Measurements from ENCODE around the gene IRF8.
"Not testable (repeated sequence)": the region's sequence is repeated elsewhere in the genome, so short reads cannot be mapped to it uniquely, and the experiment has no call there.

The IRF8 gene

GRCh38 chr16:85898521-85899442, at the start of gene IRF8:
IRF8 (plus strand) TSS chr16:85899162; CDS start chr16:85903016, 3,854 bp downstream.
- DNase-seq = no peak

GRCh38 chr16:85849388-85849787, 49.6 kb upstream of the IRF8 start:
- DNase-seq = no peak

- no peak for DNase-seq
These were observed 48.5 kb upstream of the IRF8 start for GRCh38 chr16:85850344-85850880.

GRCh38 chr16:85851034-85851785, 47.8 kb upstream of the IRF8 start:
- DNase-seq = no peak

GRCh38 chr16:85853547-85854545, 45.1 kb upstream of the IRF8 start:
- no peak for DNase-seq

GRCh38 chr16:85854935-85855334, 44.0 kb upstream of the IRF8 start:
- no peak for DNase-seq

GRCh38 chr16:85856079-85856478, 42.9 kb upstream of the IRF8 start:
- no peak for DNase-seq

- no peak for DNase-seq
These were observed 42.4 kb upstream of the IRF8 start for GRCh38 chr16:85856585-85856984.

GRCh38 chr16:85857406-85857805, 41.6 kb upstream of the IRF8 start:
- DNase-seq = no peak

- not testable (repeated sequence) for DNase-seq
These were observed 40.4 kb upstream of the IRF8 start for GRCh38 chr16:85858571-85858970.

- DNase-seq = no peak
These were observed 39.8 kb upstream of the IRF8 start for GRCh38 chr16:85858984-85859817.

- DNase-seq = no peak
These were observed 39.2 kb upstream of the IRF8 start for GRCh38 chr16:85859818-85860125.

- no peak for DNase-seq
These were observed 38.4 kb upstream of the IRF8 start for GRCh38 chr16:85860413-85861094.

GRCh38 chr16:85861095-85861825, 37.7 kb upstream of the IRF8 start:
- DNase-seq = no peak

- no peak for DNase-seq
These were observed 36.2 kb upstream of the IRF8 start for GRCh38 chr16:85862476-85863383.

- DNase-seq = no peak
These were observed 35.6 kb upstream of the IRF8 start for GRCh38 chr16:85863384-85863774.

- DNase-seq = no peak
These were observed 34.0 kb upstream of the IRF8 start for GRCh38 chr16:85864965-85865364.

GRCh38 chr16:85867189-85867588, 31.8 kb upstream of the IRF8 start:
- DNase-seq = no peak

GRCh38 chr16:85868495-85868894, 30.5 kb upstream of the IRF8 start:
- DNase-seq = no peak
